DOHH2 (cell line): ENCODE measurements around the gene PAPPA2.

ENCODE experiments used
- CTCF ChIP-seq: fragments of 200-600 bp; sonication (generic); IDR thresholded peaks from one replicate; pipeline ENCODE4 v1.5.1; 2014; ENCODE audit warnings: antibody characterized with exemption, mild to moderate bottlenecking, low read depth, low read length; ENCODE audit not compliant: poor library complexity, severe bottlenecking
- EZH2phosphoT487 ChIP-seq: fragments of 200-600 bp; sonication (generic); IDR thresholded peaks from 2 replicates; pipeline ENCODE4 v1.6.1; 2017; ENCODE audit warnings: borderline replicate concordance, mild to moderate bottlenecking, antibody characterized with exemption, low read length, moderate library complexity, mixed read lengths

GRCh38 chr1:176479971-176480370 is 17.0 kb downstream of the PAPPA2 start:
- TF ChIP-seq CTCF (no peak), EZH2phosphoT487 (no peak)
